CD4-positive, alpha-beta T cell treated with Interleukin-10 for 1 hour (primary cell): Measurements from ENCODE around the gene RD3L.
"Not testable (repeated sequence)": the region's sequence is repeated elsewhere in the genome, so short reads cannot be mapped to it uniquely, and the experiment has no call there.

ENCODE experiments used
- DNase-seq: peaks from one replicate; pipeline ENCODE4 v3.0.0-alpha.2; 2020

The RD3L gene

GRCh38 chr14:103927566-103927965 is 14.8 kb downstream of the RD3L start:
- DNase-seq: no peak

GRCh38 chr14:103925316-103925715 is 17.0 kb downstream of the RD3L start:
- DNase-seq: no peak

GRCh38 chr14:103923863-103924262 is 18.5 kb downstream of the RD3L start:
- DNase-seq: no peak

GRCh38 chr14:103921855-103922200 is 20.5 kb downstream of the RD3L start:
- not testable (repeated sequence) for DNase-seq

GRCh38 chr14:103920981-103921854 is 21.1 kb downstream of the RD3L start:
- peak; percentile 94 for DNase-seq

- no peak for DNase-seq
Measured at GRCh38 chr14:103916636-103917262, 25.6 kb downstream of the RD3L start.

GRCh38 chr14:103915616-103916015 is 26.7 kb downstream of the RD3L start:
- DNase-seq: no peak

- DNase-seq: no peak
Measured at GRCh38 chr14:103910984-103911383, 31.3 kb downstream of the RD3L start.

GRCh38 chr14:103910262-103910935 is 31.9 kb downstream of the RD3L start:
- DNase-seq: peak; percentile 78

GRCh38 chr14:103909531-103910261 is 32.6 kb downstream of the RD3L start:
- no peak for DNase-seq

GRCh38 chr14:103908580-103908979 is 33.7 kb downstream of the RD3L start:
- DNase-seq: peak; percentile 33

- DNase-seq: no peak
Measured at GRCh38 chr14:103905842-103906456, 36.4 kb downstream of the RD3L start.

- no peak for DNase-seq
Measured at GRCh38 chr14:103904493-103905107, 37.7 kb downstream of the RD3L start.

GRCh38 chr14:103899833-103900232 is 42.5 kb downstream of the RD3L start:
- no peak for DNase-seq

GRCh38 chr14:103899316-103899715 is 43.0 kb downstream of the RD3L start:
- no peak for DNase-seq

- DNase-seq: no peak
Measured at GRCh38 chr14:103898711-103899110, 43.6 kb downstream of the RD3L start.

- DNase-seq: no peak
Measured at GRCh38 chr14:103898204-103898603, 44.1 kb downstream of the RD3L start.

- no peak for DNase-seq
Measured at GRCh38 chr14:103897075-103897947, 45.0 kb downstream of the RD3L start.

GRCh38 chr14:103896578-103896977 is 45.8 kb downstream of the RD3L start:
- DNase-seq: no peak

GRCh38 chr14:103894723-103895059 is 47.6 kb downstream of the RD3L start:
- DNase-seq: no peak

GRCh38 chr14:103894034-103894722 is 48.2 kb downstream of the RD3L start:
- no peak for DNase-seq
